GM21529 (cell line): Measurements from ENCODE around the gene COPS6.

Experiments
- ATAC-seq: cut with Tn5 transposase; IDR thresholded peaks from one replicate; pipeline ENCODE4 v1.9.1; 2021; ENCODE audit not compliant: unreplicated experiment

Gene COPS6

DNA sequence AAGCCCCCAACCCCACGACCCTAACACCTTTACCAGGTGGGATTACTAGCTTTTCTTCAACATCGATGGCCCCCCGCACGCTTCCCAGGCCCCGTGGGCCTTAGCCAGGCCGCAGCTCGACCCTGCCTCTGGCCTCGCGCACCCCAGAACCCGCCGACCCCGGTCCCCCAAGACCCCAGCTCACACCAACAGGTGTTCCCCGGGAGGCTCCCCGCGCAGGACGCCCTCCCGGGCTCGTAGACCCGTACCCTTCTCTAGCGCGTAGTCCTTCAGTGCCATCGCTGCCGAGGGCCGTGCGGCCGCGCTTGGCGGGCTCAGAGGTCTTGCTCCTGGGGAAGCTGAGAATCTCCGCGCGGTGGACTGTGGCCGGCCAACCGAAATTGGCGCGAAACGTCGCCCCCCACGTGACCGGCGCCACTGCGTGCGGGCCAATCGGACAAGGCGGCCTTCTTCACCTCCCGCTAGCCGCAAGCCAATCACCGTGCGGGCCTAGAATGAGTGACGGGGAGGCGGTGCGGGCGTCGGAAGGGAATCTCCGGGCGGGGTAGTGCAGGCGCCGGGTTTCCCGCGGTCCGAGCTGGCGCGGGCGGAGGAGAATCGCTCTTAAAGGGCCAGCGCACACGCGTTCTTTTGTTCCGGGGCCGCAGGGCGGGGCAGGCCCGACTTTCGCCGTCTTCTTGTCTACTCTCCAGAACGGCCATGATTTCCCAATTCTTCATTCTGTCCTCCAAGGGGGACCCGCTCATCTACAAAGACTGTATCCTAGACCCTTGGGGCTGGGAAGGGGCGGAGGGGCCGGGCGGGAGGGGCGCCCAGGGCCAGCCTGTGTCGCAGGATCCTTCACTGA lies 12.5 kb downstream of the COPS6 start, which contains the start of the genes AP4M1 and MCM7:
TSS of gene AP4M1 (plus strand) at position 628 of the 847 bp plus-strand sequence. CDS start at position 700, 72 bp downstream.
TSS of gene MCM7 (minus strand) at position 382 of the 847 bp plus-strand sequence. CDS start at position 279, 103 bp downstream.
- ATAC-seq = peak; percentile 85

GRCh38 chr7:100102950-100103840 lies 14.4 kb downstream of the COPS6 start:
- no peak for ATAC-seq

GRCh38 chr7:100105534-100105933 lies 16.8 kb downstream of the COPS6 start:
- no peak for ATAC-seq

- no peak for ATAC-seq
Observed at GRCh38 chr7:100106633-100107032, 17.9 kb downstream of the COPS6 start.

GRCh38 chr7:100107125-100107737 lies 18.5 kb downstream of the COPS6 start:
- no peak for ATAC-seq

DNA sequence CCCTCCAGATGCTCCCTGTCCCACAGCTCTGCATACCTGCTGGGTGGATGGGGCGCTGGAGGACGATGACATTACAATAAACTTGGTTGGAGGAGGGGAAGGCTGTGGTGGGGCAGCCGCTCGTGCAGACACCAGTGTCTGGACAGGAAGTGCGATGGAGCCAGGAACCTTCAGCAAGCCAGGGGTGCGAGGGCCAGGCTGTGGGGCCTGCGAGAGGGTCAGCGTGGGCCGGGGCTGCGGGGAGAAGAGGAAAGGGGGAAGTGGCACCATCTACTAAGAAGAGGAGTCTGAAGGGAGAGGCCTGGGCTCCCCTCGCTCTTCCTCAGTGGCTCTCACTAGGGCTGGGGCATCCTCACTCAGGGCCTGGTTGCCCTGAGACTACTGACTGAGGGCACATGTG lies 19.1 kb downstream of the COPS6 start:
- ATAC-seq = no peak

- ATAC-seq = no peak
Observed at GRCh38 chr7:100109521-100110163, 20.9 kb downstream of the COPS6 start.

- no peak for ATAC-seq
Observed at GRCh38 chr7:100111156-100111555, 22.4 kb downstream of the COPS6 start.

DNA sequence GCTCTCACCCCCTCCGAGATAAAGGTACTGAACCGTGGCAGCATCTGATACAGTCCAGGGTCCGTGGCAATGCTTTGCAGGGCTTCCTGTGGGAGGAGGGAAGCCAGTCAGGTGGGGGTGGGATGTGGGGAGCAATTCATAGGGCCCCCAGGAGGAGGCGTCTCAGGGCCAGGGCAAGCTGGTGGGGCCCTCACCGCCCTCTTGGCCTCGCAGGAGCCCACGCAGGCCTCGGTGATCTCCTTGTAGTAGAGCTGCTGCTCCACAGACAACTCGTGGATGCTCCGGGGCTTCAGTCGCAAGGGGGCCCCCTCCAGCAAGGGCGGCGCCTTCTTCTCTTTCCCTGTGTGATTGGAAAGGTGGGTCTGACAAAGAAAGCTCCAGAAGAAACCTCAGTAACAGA lies 23.1 kb downstream of the COPS6 start:
- no peak for ATAC-seq

- no peak for ATAC-seq
Observed at GRCh38 chr7:100115026-100115425, 26.3 kb downstream of the COPS6 start.

DNA sequence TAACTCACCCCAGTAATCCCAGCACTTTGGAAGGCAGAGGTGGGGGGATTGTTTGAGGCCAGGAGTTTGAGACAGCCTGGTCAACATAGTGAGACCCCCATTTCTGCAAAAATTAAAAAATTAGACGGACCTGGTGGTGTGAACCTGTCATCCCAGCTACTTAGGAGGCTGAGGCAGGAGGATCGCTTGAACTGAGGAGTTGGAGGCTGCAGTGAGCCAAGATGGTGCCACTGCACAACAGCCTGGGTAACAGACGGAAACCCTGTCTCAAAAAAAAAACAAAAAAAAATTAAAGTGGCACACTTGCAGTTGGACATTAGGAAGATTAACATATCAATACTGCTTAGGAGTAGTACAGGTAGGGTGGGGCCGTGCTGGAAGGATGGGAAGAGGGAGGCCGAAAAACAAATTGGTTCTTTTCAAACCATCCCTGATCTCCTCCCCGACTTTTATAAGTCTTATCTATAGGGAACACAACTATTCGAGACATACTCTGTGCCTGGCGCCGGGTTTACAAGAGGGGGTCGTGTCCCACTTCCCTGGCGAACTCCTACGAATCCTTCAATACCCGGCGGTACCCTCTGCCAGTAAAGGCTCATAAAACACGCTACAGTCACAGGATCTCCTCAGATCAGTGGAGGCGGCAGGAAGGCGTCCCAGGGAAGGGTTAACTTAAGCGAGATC lies 29.8 kb downstream of the COPS6 start:
- ATAC-seq = no peak

GRCh38 chr7:100119072-100119969 lies 30.6 kb downstream of the COPS6 start, which contains the start of the genes CNPY4 and TAF6:
CNPY4 (plus strand) TSS chr7:100119634; CDS start chr7:100119745, 111 bp downstream.
TAF6 (minus strand) TSS chr7:100119358; CDS start chr7:100114209, 5,149 bp downstream.
- ATAC-seq = peak; percentile 74

GRCh38 chr7:100119970-100120732 lies 31.4 kb downstream of the COPS6 start:
- ATAC-seq = peak; percentile 44

DNA sequence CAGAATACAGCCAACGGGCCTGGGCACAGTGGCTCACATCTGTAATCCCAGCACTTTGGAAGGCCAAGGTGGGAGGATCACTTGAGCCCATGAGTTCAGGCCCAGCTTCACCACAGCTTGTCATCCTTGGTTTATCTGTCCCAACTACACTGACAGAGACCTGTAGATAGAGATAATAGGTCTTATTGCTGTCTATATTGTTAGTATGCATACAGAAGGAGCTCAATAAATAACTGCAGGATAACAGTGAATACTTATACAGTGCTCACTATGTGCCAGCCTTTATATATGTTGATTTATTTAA lies 31.9 kb downstream of the COPS6 start:
- ATAC-seq = no peak

DNA sequence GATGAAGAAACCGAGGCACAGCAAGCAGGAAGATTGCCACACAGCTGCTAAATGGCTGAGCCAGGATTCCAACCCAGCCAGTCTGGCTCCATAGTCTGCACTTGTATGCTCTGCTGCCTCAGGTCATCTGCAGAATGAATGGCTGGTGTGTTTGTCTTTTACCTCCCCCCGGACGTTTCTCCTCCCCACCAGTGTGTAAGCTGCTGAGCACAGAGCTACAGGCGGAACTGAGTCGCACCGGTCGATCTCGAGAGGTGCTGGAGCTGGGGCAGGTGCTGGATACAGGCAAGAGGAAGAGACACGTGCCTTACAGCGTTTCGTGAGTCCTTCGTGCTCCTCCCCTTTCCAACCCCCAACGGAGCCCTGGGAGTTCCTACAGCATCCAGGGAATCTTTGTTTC lies 33.3 kb downstream of the COPS6 start:
- ATAC-seq = no peak

- no peak for ATAC-seq
Observed at GRCh38 chr7:100122568-100122967, 33.8 kb downstream of the COPS6 start.

DNA sequence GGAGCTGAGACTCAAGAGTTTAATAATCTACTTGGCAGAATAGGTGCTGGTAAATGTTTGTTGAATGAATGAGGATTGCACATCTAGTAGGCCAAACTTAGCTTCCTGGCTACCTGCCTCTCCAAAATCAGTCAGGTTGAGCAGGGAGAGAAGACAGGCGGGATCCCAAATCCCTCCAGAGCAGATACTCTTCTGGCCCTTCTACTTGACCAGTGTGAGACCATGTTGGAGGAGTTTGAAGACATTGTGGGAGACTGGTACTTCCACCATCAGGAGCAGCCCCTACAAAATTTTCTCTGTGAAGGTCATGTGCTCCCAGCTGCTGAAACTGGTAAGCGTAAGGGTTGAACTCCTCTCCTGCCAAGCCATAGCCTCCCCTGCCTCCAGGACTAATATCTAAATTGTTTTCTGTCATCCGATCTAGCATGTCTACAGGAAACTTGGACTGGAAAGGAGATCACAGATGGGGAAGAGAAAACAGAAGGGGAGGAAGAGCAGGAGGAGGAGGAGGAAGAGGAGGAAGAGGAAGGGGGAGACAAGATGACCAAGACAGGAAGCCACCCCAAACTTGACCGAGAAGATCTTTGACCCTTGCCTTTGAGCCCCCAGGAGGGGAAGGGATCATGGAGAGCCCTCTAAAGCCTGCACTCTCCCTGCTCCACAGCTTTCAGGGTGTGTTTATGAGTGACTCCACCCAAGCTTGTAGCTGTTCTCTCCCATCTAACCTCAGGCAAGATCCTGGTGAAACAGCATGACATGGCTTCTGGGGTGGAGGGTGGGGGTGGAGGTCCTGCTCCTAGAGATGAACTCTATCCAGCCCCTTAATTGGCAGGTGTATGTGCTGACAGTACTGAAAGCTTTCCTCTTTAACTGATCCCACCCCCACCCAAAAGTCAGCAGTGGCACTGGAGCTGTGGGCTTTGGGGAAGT lies 35.8 kb downstream of the COPS6 start:
- no peak for ATAC-seq
